Coronary artery (tissue), 2 donors: ENCODE results near the gene MORF4L2.

Source experiments
- DNase-seq: peaks from one replicate; pipeline ENCODE4 v3.0.0-alpha.2; 2017; ENCODE audit warnings: low spot score
- H3K27ac ChIP-seq, 2 donors: fragments of 200-600 bp; sonication (generic); one replicate each; pipeline ENCODE4 v1.5.1; 2016 to 2019
- H3K4me3 ChIP-seq: fragments of 200-600 bp; sonication (generic); 2 replicates; pipeline ENCODE4 v1.5.1; 2016; ENCODE audit warnings: mild to moderate bottlenecking, moderate library complexity
- CTCF ChIP-seq: fragments of 200-600 bp; sonication (generic); IDR thresholded peaks from one replicate; pipeline ENCODE4 v1.5.1; 2019; ENCODE audit warnings: antibody characterized with exemption

Gene MORF4L2

GRCh38 chrX:103629318-103630170 lies 57.0 kb downstream of the MORF4L2 start:
- Histone ChIP-seq H3K27ac (peak overlapping the region; percentile 89 to 96), H3K4me3 (peak overlapping the region; percentile 83)
- DNase-seq = peak; percentile 81
- TF ChIP-seq CTCF = no peak

GRCh38 chrX:103628386-103629317 lies 57.8 kb downstream of the MORF4L2 start, which contains the start of gene TCEAL1:
Gene TCEAL1, plus strand, starts transcription at chrX:103628975. Its CDS starts 942 bp downstream, at chrX:103629917.
- H3K27ac ChIP-seq = peak within 1 kb of the TSS; percentile 89 to 96
- peak; percentile 79 for DNase-seq
- TF ChIP-seq CTCF = no peak

GRCh38 chrX:103626855-103627254 lies 59.6 kb downstream of the MORF4L2 start:
- TF ChIP-seq CTCF = no peak
- no peak for DNase-seq
- Histone ChIP-seq H3K27ac (peak overlapping the region in 1 of 2 donors; percentile 20), H3K4me3 (no peak overlapping the region)

More at GRCh38 chrX:103628386-103629317, 57.8 kb downstream of the MORF4L2 start, which contains the start of gene TCEAL1:
- peak within 1 kb of the TSS; percentile 83 for H3K4me3 ChIP-seq
